Natural killer cell (primary cell): ENCODE measurements around the gene VAMP5. TPM values are rescaled to one million over a fixed set of nuclear protein-coding genes. Genes with fewer than 3 reads are reported as not detected.

Experiments used
- total RNA-seq, 4 donors: library from RNA; stranded (reverse); fragments of 120-200 nt in 1 of 4; gene quantifications; one replicate each; pipeline versions ENCODE4 v1.2.3 to v1.2.4, GENCODE V29; 2013 to 2022

The VAMP5 gene
- total RNA-seq, 3 donors from 2014 or later (not counting 1 experiment from before 2014, with no cell fraction given), result 35.0 to 50.7 (median 36.7) TPM

Other genes with a start within 250 kb of the VAMP5 start
- gene RETSAT, start 229.9 kb upstream of the VAMP5 start, total RNA-seq, result 10 to 100 TPM; 22.7 to 36.5 (median 33.9) TPM
- 10 to 100 TPM; 22.4 to 33.9 (median 24.8) TPM for gene ELMOD3, start 229.7 kb upstream of the VAMP5 start, total RNA-seq
- gene CAPG, start 174.1 kb upstream of the VAMP5 start, total RNA-seq, result 10 to 100 TPM; 10.6 to 50.3 (median 19.3) TPM
- gene SH2D6, start 165.7 kb upstream of the VAMP5 start, total RNA-seq, result under 1 TPM in 2 of 3 donors, not detected in 1; 0.21 to 0.57 TPM
- 100 to 1,000 TPM; 116 to 141 (median 135) TPM for gene MAT2A, start 45.3 kb upstream of the VAMP5 start, total RNA-seq
- 10 to 100 TPM; 21.3 to 21.7 (median 21.4) TPM for gene GGCX, start 22.9 kb upstream of the VAMP5 start, total RNA-seq
- 100 to 1,000 TPM; 105 to 116 (median 111) TPM for gene VAMP8, start 6.8 kb upstream of the VAMP5 start, total RNA-seq
- gene RNF181, start 11.3 kb downstream of the VAMP5 start, total RNA-seq, result 10 to 100 TPM; 65.0 to 75.0 (median 66.7) TPM
- gene TMEM150A, start 18.3 kb downstream of the VAMP5 start, total RNA-seq, result 10 to 100 TPM; 10.4 to 13.3 (median 10.9) TPM
- gene C2orf68, start 27.6 kb downstream of the VAMP5 start, total RNA-seq, result 10 to 100 TPM; 36.4 to 60.8 (median 48.4) TPM
- 10 to 100 TPM; 49.6 to 68.5 (median 63.2) TPM for gene USP39, start 31.8 kb downstream of the VAMP5 start, total RNA-seq
- gene SFTPB, start 83.8 kb downstream of the VAMP5 start, total RNA-seq, result not detected
- 1,000 to 10,000 TPM; 4,938 to 8,199 (median 6,542) TPM for gene GNLY, start 109.9 kb downstream of the VAMP5 start, total RNA-seq
- under 1 TPM in 1 of 3 donors, not detected in 2; 0.23 TPM for gene ATOH8, start 169.6 kb downstream of the VAMP5 start, total RNA-seq